ENCODE data around the gene RPS26.

GRCh38 chr12:56086096-56086495, 44.4 kb downstream of the RPS26 start:
- TF ChIP-seq, protein P1, sequence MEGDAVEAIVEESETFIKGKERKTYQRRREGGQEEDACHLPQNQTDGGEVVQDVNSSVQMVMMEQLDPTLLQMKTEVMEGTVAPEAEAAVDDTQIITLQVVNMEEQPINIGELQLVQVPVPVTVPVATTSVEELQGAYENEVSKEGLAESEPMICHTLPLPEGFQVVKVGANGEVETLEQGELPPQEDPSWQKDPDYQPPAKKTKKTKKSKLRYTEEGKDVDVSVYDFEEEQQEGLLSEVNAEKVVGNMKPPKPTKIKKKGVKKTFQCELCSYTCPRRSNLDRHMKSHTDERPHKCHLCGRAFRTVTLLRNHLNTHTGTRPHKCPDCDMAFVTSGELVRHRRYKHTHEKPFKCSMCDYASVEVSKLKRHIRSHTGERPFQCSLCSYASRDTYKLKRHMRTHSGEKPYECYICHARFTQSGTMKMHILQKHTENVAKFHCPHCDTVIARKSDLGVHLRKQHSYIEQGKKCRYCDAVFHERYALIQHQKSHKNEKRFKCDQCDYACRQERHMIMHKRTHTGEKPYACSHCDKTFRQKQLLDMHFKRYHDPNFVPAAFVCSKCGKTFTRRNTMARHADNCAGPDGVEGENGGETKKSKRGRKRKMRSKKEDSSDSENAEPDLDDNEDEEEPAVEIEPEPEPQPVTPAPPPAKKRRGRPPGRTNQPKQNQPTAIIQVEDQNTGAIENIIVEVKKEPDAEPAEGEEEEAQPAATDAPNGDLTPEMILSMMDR (IDR thresholded peaks at IDR 0.05): no peak
- TF ChIP-seq EP300 (IDR thresholded peaks at IDR 0.05) (no peak), POLR2AphosphoS5 (IDR thresholded peaks at IDR 0.05) (no peak)

All from esophagus muscularis mucosa (tissue), 4 donors.